Heart right ventricle (tissue), 16 donors: ENCODE results near the gene LIN9. TPM values are rescaled to one million over a fixed set of nuclear protein-coding genes. Genes with fewer than 3 reads are reported as not detected.
"Not testable (repeated sequence)": the region's sequence is repeated elsewhere in the genome, so short reads cannot be mapped to it uniquely, and the experiment has no call there.

Experiments used
- ATAC-seq, 8 donors: fragments of 200-7000 bp; cut with Tn5 transposase; one replicate each; pipeline ENCODE4 v1.9.1; 2020; ENCODE audit warnings: mild to moderate bottlenecking in 8 of 8, moderate library complexity in 8 of 8, moderate number of reproducible peaks in 1 of 8
- DNase-seq, 2 donors: peaks; one replicate each; pipeline ENCODE4 v3.0.0-alpha.2; 2020
- H3K27ac ChIP-seq, 10 donors: fragments of 200-600 bp; sonication (generic) in 2 of 10; one replicate each; pipeline versions ENCODE4 v1.5.0 to v1.8.0; 2020 to 2022; ENCODE audit warnings: mild to moderate bottlenecking in 3 of 10
- H3K27me3 ChIP-seq, 7 donors: fragments of 200-600 bp; one replicate each; pipeline ENCODE4 v1.8.0; 2021 to 2022; ENCODE audit warnings: mild to moderate bottlenecking in 2 of 7
- H3K36me3 ChIP-seq, 9 donors: fragments of 200-600 bp; sonication (generic) in 1 of 9; one replicate each; pipeline versions ENCODE4 v1.5.0 to v1.8.0; 2020 to 2022; ENCODE audit warnings: mild to moderate bottlenecking in 2 of 9
- H3K4me1 ChIP-seq, 9 donors: fragments of 200-600 bp; sonication (generic) in 1 of 9; one replicate each; pipeline versions ENCODE4 v1.5.0 to v1.8.0; 2020 to 2022; ENCODE audit warnings: mild to moderate bottlenecking in 4 of 9
- H3K4me3 ChIP-seq, 10 donors: fragments of 200-600 bp; sonication (generic) in 2 of 10; one replicate each; pipeline versions ENCODE4 v1.5.0 to v1.8.0; 2020 to 2022; ENCODE audit warnings: mild to moderate bottlenecking in 7 of 10, moderate library complexity in 2 of 10
- H3K9me3 ChIP-seq, 11 donors: fragments of 200-600 bp in 10 of 11; sonication (generic) in 2 of 11; one replicate each; pipeline versions ENCODE4 v1.5.0 to v1.8.0; 2013 to 2022; ENCODE audit warnings: mild to moderate bottlenecking in 2 of 11, control low read depth in 1 of 11, moderate library complexity in 1 of 11
- CTCF ChIP-seq, 9 donors: fragments of 200-600 bp; sonication (generic) in 2 of 9; IDR thresholded peaks; one replicate each; pipeline versions ENCODE4 v1.5.0 to v1.8.0; 2021 to 2022; ENCODE audit warnings: antibody characterized with exemption in 9 of 9, mild to moderate bottlenecking in 5 of 9, moderate library complexity in 1 of 9
- WGBS, 2 donors: extraction: QIAGEN DNeasy Blood & Tissue Kit; methylation state at CpG; one replicate each; pipeline ENCODE4 v1.1.7; 2013; ENCODE audit warnings: inconsistent platforms in 1 of 2; 5-methylcytosine and 5-hydroxymethylcytosine counted together
- intact Hi-C, 10 donors: fragments of 100-400 bp; cut with DNase I; formaldehyde crosslinking; loops; one replicate each; pipeline versions ENCODE4 v1.11.1 to v1.14.2; 2022
- polyA plus RNA-seq, 2 donors: library from polyadenylated mRNA; stranded (reverse); fragments of 200-250 nt; gene quantifications; one replicate each; pipeline ENCODE4 v1.2.3, GENCODE V29; 2013
- total RNA-seq, 10 donors: library from RNA; stranded (reverse); fragmentation: NEBNext Ultra II Directional in 3 of 10; extraction: Animal tissue kit (Norgen Biotek cat#: 25700) in 3 of 10; gene quantifications; one replicate each; pipeline versions ENCODE4 v1.2.1 to v1.2.4, GENCODE V29; 2021 to 2023
- donor health status: Arrhythmogenic right ventricular cardiomyopathy.
- donor health status: ischemic (EF 13 %, LVEDD 7.1; RV severe dilation, severe dysfunction).
- donor health status: healthy with polysubstance abuse.
- donor health status: DM: no; HTN: yes; CAD: no.
- donor health status: DM: no; HTN: no; CAD: no.
- donor health status: ischemic (EF 25% LVEDD 6.9; RV normal size, moderate dysfunction).
- donor health status: ischemic (EF 25% LVEDD 5.7; RV mildly dilated, moderate dysfunction).
- donor health status: healthy.
- donor health status: DM: yes; HTN: yes; CAD: no.
- donor health status: Ischemic cardiomyopathy.
- donor health status: ischemic (EF 35%, LVEDD 5.7; RV mildly dilated, moderate dysfunction).
- donor health status: nonischemic (EF 11% LVEDD 7.7; RV severe dilation, severe dysfunction).
- donor health status: DM: yes; HTN: yes; CAD: no.
- donor health status: PGD.
- donor health status: ischemic (EF 29% LVEDD 5.4; RV normal size, mild dysfunction).
- donor health status: nonischemic (EF 23%, LVEDD 6.1; RV moderate dilation, normal function).

The LIN9 gene
- total and polyA plus RNA-seq, 12 donors: 5.8 to 25.6 (median 18.0) TPM

- no peak for TF ChIP-seq CTCF (IDR thresholded peaks at IDR 0.05)
- Histone ChIP-seq H3K4me3 (no peak overlapping the region), H3K36me3 (peaks cover 0 to 27% (median 0%) of the 10 kb centered on the region in 9 donors), H3K4me1 (peaks cover 0 to 26% (median 3%) of the 10 kb centered on the region in 9 donors), H3K9me3 (no peaks in the 10 kb centered on the region), H3K27me3 (no peaks in the 10 kb centered on the region), H3K27ac (no peak overlapping the region)
- WGBS, 2 donors: 93 to 97% methylated on average over 4 of the region's 4 CpGs
- DNase-seq (no peak), ATAC-seq (no peak)
- intact Hi-C loops: no loop called here
Measured at GRCh38 chr1:226276987-226277386, 32.0 kb downstream of the LIN9 start.

- H3K27me3 ChIP-seq: no peaks in the 10 kb centered on the region
- H3K27ac ChIP-seq: no peak overlapping the region
- no peak for TF ChIP-seq CTCF (IDR thresholded peaks at IDR 0.05)
- H3K4me1 ChIP-seq: peaks cover 0 to 27% (median 3%) of the 10 kb centered on the region in 9 donors
- H3K4me3 ChIP-seq: no peak overlapping the region
- 87 to 89% methylated on average over 3 of the region's 3 CpGs for WGBS, 2 donors
- no peak for DNase-seq
- intact Hi-C loops: no loop called here
- H3K36me3 ChIP-seq: peaks cover 0 to 27% (median 0%) of the 10 kb centered on the region in 9 donors
- H3K9me3 ChIP-seq: no peaks in the 10 kb centered on the region
- ATAC-seq: no peak
Measured at GRCh38 chr1:226276077-226276682, 32.8 kb downstream of the LIN9 start.

GRCh38 chr1:226274138-226274537 lies 34.8 kb downstream of the LIN9 start:
- no peak overlapping the region for H3K4me3 ChIP-seq
- peak overlapping the region in 3 of 10 donors; percentile 19 to 74 (median 51) for H3K27ac ChIP-seq
- H3K4me1 ChIP-seq: peaks cover 0 to 24% (median 3%) of the 10 kb centered on the region in 9 donors
- no peaks in the 10 kb centered on the region for H3K27me3 ChIP-seq
- no peak for TF ChIP-seq CTCF (IDR thresholded peaks at IDR 0.05)
- intact Hi-C loops: no loop called here
- 61 to 63% methylated on average over 1 of the region's 1 CpG for WGBS, 2 donors
- ATAC-seq (no peak), DNase-seq (no peak)
- no peaks in the 10 kb centered on the region for H3K9me3 ChIP-seq
- peaks cover 0 to 28% (median 0%) of the 10 kb centered on the region in 9 donors for H3K36me3 ChIP-seq

- WGBS, 2 donors: 50 to 57% methylated on average over 8 of the region's 8 CpGs
- peak overlapping the region in 6 of 10 donors; percentile 71 to 77 (median 74) for H3K27ac ChIP-seq
- peak; percentile 33 to 75 (median 62) for ATAC-seq
- DNase-seq, H3K9me3 ChIP-seq, intact Hi-C loops, H3K27me3 ChIP-seq, H3K4me3 ChIP-seq: not testable (repeated sequence)
- H3K36me3 ChIP-seq: peaks cover 0 to 26% (median 0%) of the 10 kb centered on the region in 9 donors
- peaks cover 0 to 24% (median 3%) of the 10 kb centered on the region in 9 donors for H3K4me1 ChIP-seq
Measured at GRCh38 chr1:226272233-226272902, 36.6 kb downstream of the LIN9 start.
